ENCODE results near the gene TRPV4. TPM values are rescaled to one million over a fixed set of nuclear protein-coding genes. Genes with fewer than 3 reads are reported as not detected.

Gene TRPV4
- total RNA-seq, 6 donors from 2014 or later: 2.2 to 9.7 (median 5.4) TPM

- peaks cover 3 to 11% (median 6%) of the 10 kb centered on the region in 4 donors for H3K4me1 ChIP-seq
- no peak overlapping the region for H3K27ac ChIP-seq
- WGBS, 2 donors: 96% methylated on average over 4 of the region's 4 CpGs; no CpG with 5 or more reads in 1 of the 2 donors
- peaks cover 0 to 17% (median 2%) of the 10 kb centered on the region in 4 donors for H3K27me3 ChIP-seq
- DNase-seq: no peak
- H3K4me3 ChIP-seq: no peak overlapping the region
- TF ChIP-seq CTCF (IDR thresholded peaks at IDR 0.05): no peak
- TF ChIP-seq EP300 (IDR thresholded peaks at IDR 0.05): no peak
- no peaks in the 10 kb centered on the region for H3K9me3 ChIP-seq
- no peak for ATAC-seq (ENCODE audit: low FRiP score in 2 of 2)
- H3K36me3 ChIP-seq: no peaks in the 10 kb centered on the region
Observed at GRCh38 chr12:109835827-109836226, 2.6 kb upstream of the TRPV4 start.

- DNase-seq (no peak), ATAC-seq (ENCODE audit: low FRiP score in 2 of 2) (no peak)
- H3K4me3 ChIP-seq: peak overlapping the region in 3 of 4 donors; percentile 39 to 48 (median 48)
- H3K27me3 ChIP-seq: peaks cover 0 to 17% (median 2%) of the 10 kb centered on the region in 4 donors
- no peaks in the 10 kb centered on the region for H3K36me3 ChIP-seq
- H3K27ac ChIP-seq: peak overlapping the region in 1 of 4 donors; percentile 14
- 27 to 35% methylated on average over 5 to 30 of the region's 31 CpGs for WGBS, 2 donors
- no peaks in the 10 kb centered on the region for H3K9me3 ChIP-seq
- peaks cover 3 to 11% (median 6%) of the 10 kb centered on the region in 4 donors for H3K4me1 ChIP-seq
- TF ChIP-seq POLR2A (IDR thresholded peaks at IDR 0.05) (no peak), CTCF (IDR thresholded peaks at IDR 0.05) (no peak), POLR2AphosphoS5 (IDR thresholded peaks at IDR 0.05) (no peak), EP300 (IDR thresholded peaks at IDR 0.05) (no peak)
Observed at GRCh38 chr12:109832541-109833306, 474 bp downstream of the TRPV4 start.

GRCh38 chr12:109831929-109832328, 1.3 kb downstream of the TRPV4 start:
- Histone ChIP-seq H3K27ac (no peak overlapping the region), H3K4me3 (no peak overlapping the region), H3K9me3 (no peaks in the 10 kb centered on the region), H3K27me3 (peaks cover 0 to 17% (median 2%) of the 10 kb centered on the region in 4 donors), H3K4me1 (peaks cover 3 to 11% (median 6%) of the 10 kb centered on the region in 4 donors), H3K36me3 (no peaks in the 10 kb centered on the region)
- TF ChIP-seq CTCF (IDR thresholded peaks at IDR 0.05) (no peak), POLR2A (IDR thresholded peaks at IDR 0.05) (no peak), POLR2AphosphoS5 (IDR thresholded peaks at IDR 0.05) (no peak), EP300 (IDR thresholded peaks at IDR 0.05) (no peak)
- ATAC-seq (ENCODE audit: low FRiP score in 2 of 2) (no peak), DNase-seq (no peak)
- WGBS, 2 donors: 73 to 79% methylated on average over 7 to 9 of the region's 9 CpGs

GRCh38 chr12:109831365-109831764, 1.8 kb downstream of the TRPV4 start:
- TF ChIP-seq CTCF (IDR thresholded peaks at IDR 0.05) (no peak), POLR2AphosphoS5 (IDR thresholded peaks at IDR 0.05) (no peak), EP300 (IDR thresholded peaks at IDR 0.05) (no peak), POLR2A (IDR thresholded peaks at IDR 0.05) (no peak)
- ATAC-seq (ENCODE audit: low FRiP score in 2 of 2) (no peak), DNase-seq (no peak)
- H3K9me3 ChIP-seq: no peaks in the 10 kb centered on the region
- peaks cover 3 to 11% (median 6%) of the 10 kb centered on the region in 4 donors for H3K4me1 ChIP-seq
- H3K4me3 ChIP-seq: no peak overlapping the region
- WGBS, 2 donors: 90 to 91% methylated on average over 6 of the region's 6 CpGs
- no peaks in the 10 kb centered on the region for H3K36me3 ChIP-seq
- peaks cover 0 to 17% (median 2%) of the 10 kb centered on the region in 4 donors for H3K27me3 ChIP-seq
- no peak overlapping the region for H3K27ac ChIP-seq
